HG03575 (cell line): ENCODE data around the gene DMRTA1.
"Not testable (repeated sequence)": the region's sequence is repeated elsewhere in the genome, so short reads cannot be mapped to it uniquely, and the experiment has no call there.

Experiments
- ATAC-seq: cut with Tn5 transposase; IDR thresholded peaks from one replicate; pipeline ENCODE4 v1.9.1; 2021; ENCODE audit not compliant: unreplicated experiment, insufficient number of reproducible peaks, low FRiP score; ENCODE audit errors: extremely low read depth

Gene DMRTA1, protein sequence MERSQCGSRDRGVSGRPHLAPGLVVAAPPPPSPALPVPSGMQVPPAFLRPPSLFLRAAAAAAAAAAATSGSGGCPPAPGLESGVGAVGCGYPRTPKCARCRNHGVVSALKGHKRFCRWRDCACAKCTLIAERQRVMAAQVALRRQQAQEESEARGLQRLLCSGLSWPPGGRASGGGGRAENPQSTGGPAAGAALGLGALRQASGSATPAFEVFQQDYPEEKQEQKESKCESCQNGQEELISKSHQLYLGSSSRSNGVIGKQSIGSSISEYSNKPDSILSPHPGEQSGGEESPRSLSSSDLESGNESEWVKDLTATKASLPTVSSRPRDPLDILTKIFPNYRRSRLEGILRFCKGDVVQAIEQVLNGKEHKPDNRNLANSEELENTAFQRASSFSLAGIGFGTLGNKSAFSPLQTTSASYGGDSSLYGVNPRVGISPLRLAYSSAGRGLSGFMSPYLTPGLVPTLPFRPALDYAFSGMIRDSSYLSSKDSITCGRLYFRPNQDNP

DNA sequence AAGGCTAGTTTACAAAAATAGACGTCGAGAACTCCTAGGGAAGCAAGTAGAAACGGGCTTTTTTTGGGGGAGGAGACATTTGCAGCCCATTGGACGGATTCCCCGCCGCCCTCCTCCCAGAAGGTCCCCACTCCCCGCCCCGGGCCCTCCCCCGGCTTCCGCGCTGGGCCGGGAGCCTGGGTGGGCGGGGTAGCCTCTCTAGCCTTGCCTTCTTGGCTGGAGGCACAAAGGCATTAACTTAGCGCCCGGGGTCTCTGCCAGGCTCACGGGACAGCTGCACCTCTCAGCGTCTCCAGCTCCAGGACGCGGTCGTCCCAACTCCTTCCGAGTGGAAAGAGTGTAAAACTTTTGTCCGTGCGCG, at the start of gene DMRTA1:
Gene DMRTA1 (plus strand): TSS at position 236 of the 361 bp plus-strand sequence. CDS start 242 bp downstream, outside the sequence.
- ATAC-seq, result no peak

DNA sequence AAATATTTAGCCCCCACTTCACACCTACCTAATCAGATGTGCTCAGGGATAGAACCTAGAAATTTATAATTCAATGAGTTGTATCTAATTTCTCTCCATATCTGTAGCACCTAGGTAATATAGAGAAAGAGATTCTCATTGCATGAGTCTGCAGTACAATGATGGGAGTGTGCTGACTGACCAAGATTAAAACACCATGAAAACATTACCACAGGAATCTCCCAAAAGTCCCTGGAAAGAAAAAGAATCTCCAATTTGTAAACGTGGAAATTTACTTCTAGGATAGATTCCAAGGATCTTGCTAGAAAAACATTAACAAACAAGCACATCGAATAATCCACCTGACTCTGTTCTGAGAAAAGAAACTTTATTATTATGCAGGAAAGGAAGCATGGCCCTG, 45.0 kb upstream of the DMRTA1 start:
- ATAC-seq, result no peak

DNA sequence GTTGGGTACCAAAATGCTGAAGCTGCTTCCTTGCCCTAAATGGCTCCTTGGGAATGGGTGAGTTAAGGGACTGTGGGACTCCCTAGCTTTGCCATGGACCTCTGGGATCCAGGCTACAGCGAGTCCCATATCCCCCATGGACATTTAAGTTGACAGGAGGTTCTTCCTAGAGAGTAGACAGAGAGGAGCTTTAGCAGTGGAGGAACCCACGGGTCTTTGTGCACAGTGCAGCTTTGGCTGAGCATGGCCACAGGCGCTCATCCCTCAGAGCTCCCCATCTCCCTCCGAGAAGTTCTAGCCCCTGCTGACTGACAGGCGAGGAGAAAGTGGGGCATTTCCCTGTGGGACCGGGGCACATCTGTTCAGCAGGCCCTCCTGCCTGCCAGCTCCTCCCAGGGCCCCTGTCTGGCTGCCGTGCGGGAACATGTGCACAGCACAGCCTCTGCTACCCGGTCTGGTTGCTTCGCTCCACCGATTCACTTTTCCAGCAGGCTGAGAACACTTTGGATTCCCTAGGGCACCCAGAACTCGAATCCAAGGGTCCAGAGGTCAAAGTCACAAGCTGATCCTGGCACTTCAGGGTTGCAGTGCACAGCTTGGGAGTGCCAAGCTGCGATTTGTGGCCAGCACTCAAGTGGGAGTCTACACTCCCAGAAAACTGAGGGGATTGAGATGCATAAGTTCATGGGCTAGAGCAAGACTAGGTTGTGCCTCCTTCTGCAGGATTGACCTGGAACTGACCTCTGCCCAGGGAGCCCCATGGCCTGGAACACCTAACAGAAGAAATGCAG, 40.6 kb upstream of the DMRTA1 start:
- no peak for ATAC-seq

DNA sequence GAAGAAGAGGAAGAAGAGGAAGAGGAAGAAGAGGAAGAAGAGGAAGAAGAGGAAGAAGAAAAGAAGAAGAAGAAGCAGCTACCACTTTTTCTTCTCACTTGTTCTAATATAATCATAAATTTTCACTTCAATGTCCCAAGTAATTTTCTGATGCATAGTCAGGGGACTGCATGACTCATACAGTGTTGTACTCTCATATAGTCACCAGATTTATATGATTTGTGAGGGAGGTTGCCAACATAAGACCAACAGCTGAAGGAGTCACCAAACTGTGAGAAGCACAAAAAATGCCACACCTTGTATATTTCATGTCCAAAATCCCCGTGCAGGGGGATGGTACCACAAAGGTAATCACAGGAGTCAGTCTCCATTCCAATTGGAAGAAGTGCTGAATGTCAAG, 32.7 kb upstream of the DMRTA1 start:
- ATAC-seq, result no peak

DNA sequence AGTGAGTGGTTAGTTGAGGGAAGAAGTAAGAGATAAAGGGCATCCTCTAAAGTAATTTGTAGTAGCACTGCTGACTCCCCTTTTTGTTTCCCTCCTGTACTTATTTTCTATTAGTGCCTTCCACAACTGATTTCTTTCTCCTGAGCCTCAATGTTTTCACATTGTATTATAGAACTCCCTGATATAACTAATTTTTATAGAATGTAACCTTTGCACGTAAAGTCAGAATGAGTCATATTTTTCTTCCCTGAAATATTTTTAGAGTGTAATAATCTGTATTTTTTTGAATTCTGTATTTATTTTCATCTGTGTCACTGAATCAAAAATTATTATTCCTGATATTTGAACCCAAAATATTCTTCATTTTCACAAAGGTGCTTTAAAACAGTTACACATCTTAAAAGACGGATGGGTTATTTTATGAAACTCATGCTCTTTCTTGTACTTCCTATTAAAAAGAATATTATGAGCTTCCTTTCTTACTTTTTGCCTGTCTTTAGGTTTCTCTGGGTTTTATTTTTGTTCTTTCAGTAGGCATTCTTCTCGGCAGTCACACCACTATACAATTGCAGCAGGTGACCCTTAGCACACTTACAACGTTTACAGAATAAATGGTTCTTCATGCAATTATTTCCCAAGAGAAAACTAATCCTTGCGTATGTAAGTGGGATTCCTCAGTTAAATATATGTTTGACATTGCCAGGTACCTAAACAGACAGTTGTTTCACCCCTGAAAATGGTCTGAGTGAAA, 30.5 kb upstream of the DMRTA1 start:
- ATAC-seq, result no peak

DNA sequence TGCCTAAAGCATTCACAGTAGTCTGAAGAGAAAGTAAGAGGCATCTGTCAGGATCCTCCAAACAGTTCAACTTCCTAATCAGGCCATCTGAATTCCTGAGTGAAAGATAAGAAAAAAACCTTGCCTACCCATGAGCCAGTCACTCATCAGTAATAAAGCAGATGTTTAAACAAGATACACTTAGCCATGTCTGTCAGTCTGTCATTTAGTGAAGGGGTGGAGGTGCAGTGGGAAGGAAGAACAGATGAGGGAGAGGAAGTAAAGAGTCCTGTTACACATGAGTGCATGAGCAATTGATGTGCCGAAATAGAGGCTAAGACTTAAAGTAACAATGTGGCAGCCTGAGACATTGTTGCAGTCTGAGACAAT, 29.9 kb upstream of the DMRTA1 start:
- ATAC-seq, result no peak

DNA sequence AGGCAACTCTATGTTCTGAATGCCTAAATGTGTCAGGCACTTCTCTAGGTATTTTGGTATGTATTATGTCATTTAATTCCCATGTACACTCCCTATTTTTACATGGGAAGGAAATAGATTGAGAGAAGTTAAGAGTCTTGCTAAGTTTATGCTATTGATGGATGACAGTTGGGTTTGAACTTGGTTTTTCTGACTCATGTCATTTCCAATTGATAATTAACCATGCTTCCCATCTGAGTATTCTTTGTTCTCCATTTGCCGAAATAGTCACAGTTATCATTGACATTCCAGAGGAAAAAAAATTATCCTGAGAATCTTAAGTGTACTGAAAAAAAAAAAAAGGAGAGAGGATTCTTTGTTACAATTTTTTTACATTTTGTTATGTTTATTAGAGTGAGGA, 23.1 kb upstream of the DMRTA1 start:
- ATAC-seq, result no peak

DNA sequence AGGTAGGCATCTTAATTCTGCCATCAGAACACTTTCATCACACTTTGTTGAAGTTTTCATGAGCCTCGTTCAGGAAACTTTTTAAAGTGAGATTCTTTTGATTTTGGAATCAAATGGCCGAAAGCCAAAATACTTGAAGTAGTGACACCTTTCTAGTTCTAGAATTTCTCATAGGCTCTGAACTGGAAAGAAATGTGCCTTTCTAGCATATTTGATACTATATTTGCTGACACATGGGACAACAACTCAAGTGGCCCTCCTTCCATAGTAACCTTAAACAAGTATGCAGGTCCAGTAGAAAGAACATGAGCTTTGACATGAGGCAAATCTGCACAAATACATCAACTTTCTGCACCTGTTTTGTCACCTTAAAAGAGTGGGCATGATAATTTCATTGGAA, 22.0 kb upstream of the DMRTA1 start:
- no peak for ATAC-seq

DNA sequence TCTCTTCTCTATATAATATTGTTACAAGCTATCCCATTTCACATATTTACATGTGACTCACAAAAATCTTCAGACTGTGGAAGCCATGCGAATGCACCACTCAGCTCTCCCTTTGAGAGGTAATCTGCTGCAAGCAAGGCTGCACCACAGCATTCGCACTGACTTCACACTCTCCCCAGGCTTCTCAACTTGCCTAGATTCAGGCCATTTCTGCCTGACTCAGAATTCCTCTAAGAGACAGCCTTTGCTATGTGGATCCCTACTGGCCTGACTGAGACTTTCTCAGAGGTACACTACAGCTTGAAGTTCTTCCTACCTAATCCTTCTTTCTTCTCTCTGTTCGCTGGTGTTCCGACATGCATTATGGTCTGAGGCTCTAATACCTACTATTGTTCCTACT, 21.1 kb upstream of the DMRTA1 start:
- no peak for ATAC-seq

DNA sequence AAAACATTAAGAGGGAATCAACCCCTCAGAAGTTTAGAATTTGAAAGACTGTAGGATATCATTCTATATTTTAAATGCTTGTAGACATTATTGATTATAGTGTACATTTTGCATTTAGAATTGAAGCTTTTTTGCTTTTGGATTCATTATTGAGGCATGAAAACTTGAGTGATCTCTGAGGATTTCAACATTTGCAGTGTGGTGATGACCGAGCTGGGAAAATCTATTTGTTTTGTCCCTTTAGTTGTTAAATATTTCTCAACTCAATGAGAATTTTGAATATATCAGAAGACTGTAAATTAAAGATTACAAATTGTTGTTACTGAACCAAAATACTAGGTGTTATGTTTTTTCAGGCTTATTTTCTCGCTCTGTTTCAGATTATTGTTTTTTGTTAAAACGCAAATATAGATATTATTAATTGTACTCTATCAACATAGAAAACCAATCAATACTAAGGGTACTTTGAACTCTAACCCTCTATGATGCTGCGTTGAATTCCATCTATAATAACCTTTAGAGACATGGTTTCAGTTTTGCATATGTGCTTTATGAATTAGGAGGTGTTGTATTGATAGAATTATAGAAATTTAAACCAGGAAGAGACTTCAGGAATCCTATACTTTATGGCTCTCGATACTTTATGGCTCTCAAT, 19.3 kb upstream of the DMRTA1 start:
- ATAC-seq, result no peak

DNA sequence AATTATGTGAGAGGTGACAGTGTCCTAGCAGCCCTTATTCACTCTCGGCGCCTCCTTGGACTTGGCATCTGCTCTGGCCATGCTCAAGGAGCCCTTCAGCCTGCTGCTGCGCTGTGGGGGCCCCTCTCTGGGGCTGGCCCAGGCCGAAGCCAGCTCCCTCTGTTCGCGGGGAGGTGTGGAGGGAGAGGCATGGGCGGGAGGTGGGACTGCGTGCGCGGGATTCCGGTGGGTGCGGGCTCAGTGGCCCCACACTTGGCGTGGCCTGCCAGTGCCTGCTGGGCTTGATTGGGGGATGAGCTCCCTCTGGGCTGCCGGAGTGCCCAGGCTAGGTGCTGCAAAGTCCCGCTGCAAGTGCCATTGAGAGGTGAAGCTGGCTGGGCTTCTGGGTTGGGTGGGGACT, 12.9 kb upstream of the DMRTA1 start:
- no peak for ATAC-seq

DNA sequence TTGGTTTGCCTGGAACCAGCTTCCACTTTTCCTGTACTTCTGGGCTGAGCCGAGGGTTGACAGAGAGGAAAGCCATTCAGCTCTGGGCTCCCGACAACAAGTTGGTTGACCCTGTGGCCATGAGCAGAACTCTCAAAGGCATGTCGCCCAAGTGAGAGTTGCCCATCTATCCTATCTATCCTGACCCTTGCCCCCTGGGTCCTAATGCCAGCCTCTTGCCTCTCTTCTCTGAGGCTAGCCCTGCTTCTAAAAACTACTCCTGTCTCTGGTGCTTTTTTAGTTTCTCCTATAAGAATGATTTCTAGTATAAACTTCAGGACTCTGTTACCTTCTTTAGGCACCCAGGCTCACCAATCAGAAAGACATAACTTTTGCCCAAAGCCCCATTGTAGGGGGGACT, 11.4 kb upstream of the DMRTA1 start:
- not testable (repeated sequence) for ATAC-seq

DNA sequence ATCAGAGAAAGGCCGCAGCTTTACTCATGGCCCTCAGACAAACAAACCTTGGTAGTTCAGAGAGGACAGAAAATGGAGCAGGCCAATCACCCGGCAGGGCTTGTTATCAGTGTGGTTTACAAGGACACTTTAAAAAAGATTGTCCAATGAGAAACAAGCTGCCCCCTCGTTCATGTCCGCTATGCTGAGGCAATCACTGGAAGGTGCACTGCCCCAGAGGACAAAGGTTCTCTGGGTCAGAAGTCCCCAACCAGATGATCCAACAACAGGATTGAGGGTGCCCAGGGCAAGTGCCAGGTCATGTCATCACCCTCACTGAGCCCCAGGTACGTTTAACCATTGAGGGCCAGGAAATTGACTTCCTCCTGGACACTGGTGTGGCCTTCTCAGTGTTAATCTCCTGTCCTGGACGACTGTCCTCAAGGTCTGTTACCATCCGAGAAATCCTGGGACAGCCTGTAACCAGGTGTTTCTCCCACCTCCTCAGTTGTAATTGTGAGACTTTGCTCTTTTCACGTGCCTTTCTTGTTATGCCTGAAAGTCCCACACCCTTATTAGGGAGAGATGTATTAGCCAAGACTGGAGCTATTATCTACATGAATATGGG, 9.1 kb upstream of the DMRTA1 start:
- ATAC-seq, result not testable (repeated sequence)

DNA sequence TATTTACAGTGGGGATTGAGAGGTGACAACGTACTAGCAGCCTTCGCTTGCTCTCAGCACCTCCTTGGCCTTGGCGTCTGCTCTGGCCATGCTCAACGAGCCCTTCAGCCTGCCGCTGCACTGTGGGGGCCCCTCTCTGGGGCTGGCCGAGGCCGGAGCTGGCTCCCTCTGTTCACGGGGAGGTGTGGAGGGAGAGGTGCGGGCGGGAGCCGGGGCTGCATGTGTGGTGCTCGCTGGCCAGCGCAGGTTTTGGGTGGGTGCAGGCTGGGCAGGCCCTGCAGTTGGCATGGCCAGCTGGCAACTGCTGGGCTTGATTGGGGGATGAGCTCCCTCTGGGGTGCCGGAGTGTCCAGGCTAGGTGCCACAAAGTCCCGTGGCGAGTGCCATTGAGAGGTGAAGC, 5.8 kb upstream of the DMRTA1 start:
- no peak for ATAC-seq

DNA sequence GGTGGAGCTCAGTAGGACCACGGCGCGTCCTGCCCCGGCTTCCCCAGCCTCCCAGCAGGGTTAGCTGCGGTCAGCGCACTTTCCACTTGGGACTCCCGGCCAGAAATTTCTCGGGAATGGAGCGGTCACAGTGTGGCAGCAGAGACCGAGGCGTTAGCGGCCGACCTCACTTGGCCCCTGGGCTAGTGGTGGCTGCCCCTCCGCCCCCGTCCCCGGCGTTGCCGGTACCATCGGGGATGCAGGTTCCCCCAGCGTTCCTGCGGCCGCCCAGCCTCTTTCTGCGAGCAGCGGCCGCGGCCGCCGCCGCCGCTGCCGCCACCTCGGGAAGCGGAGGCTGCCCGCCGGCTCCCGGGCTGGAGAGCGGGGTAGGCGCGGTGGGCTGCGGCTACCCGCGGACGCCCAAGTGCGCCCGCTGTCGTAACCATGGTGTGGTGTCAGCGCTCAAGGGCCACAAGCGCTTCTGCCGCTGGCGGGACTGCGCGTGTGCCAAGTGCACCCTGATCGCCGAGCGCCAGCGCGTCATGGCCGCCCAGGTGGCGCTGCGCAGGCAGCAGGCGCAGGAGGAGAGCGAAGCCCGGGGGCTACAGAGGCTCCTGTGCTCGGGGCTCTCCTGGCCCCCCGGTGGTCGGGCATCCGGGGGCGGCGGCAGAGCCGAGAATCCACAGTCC, 460 bp downstream of the DMRTA1 start:
- no peak for ATAC-seq

DNA sequence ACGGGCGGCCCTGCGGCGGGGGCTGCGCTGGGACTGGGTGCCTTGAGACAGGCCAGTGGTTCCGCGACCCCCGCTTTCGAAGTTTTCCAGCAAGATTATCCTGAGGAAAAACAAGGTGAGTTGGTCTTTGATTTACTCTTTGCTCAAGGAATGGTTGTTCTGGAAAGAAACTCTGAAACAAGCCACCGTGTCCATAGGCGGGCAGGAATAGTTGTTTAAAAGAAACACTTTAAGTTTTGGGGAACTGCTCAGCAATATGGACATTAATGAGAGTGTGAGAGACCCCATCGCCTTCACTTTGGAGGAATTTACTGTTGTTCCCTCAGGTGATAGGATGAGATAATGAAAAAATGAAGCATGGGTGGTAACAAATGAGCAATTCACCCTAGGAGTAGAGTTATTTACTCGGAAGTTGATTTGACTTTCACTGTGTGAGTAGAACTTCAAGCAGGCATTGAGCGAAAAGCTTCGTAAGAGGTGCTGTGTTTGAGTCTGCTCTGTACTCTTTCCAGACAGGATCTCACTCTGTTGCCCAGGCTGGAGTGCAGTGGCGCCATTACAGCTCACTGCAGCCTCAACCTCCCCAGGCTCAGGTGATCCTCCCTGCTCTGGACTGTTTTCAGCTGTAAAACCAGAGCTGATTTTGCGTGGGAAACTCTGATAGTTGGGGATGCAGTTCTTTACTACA, 1.1 kb downstream of the DMRTA1 start:
- ATAC-seq, result no peak

DNA sequence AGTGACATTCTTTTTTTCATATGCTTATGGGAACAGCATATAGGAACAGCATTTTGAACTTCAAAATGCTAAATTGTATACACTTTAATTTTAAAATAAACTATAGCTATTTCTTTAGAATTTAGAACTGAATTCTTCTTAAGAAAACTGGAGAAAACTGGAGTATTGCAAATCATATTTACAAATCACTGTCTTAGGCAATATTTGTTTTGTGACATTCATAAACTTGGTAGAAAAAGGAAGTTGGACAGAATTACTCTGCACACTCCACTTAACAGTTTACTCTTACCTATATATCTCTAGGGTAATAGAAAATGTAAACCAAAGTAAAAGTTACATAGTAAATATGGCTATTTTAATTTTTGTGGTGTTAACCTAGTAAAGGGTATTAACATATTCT, 3.1 kb downstream of the DMRTA1 start:
- ATAC-seq, result no peak
